Activated CD8-positive, alpha-beta T cell treated with anti-CD3 and anti-CD28 coated beads for 36 hours (primary cell): Measurements from ENCODE around the gene MCOLN2. TPM values are rescaled to one million over a fixed set of nuclear protein-coding genes. Genes with fewer than 3 reads are reported as not detected.

Source experiments
- ATAC-seq: fragments of 200-7000 bp; cut with Tn5 transposase; one replicate; pipeline ENCODE4 v1.10.0; 2021; ENCODE audit warnings: mild to moderate bottlenecking, moderate library complexity
- CTCF ChIA-PET: fragments of 350-600 bp; sonication (Branson Sonifier 250); formaldehyde crosslinking; loops from one replicate; lab custom pipeline; 2021; ENCODE audit warnings: antibody characterized with exemption; lab: Charles Lee
- POLR2A ChIA-PET: fragments of 350-600 bp; sonication (Branson Sonifier 250); formaldehyde crosslinking; loops from one replicate; lab custom pipeline; 2021; ENCODE audit warnings: antibody characterized with exemption; lab: Charles Lee
- DNase-seq: peaks from one replicate; pipeline ENCODE4 v3.0.0-alpha.2; 2020
- H3K27ac Mint-ChIP-seq: one replicate; pipeline ENCODE4 v1.8.0; 2021; ENCODE audit warnings: mild to moderate bottlenecking, mixed read lengths
- H3K27me3 Mint-ChIP-seq: one replicate; pipeline ENCODE4 v1.8.0; 2021; ENCODE audit warnings: mixed read lengths
- H3K36me3 Mint-ChIP-seq: one replicate; pipeline ENCODE4 v1.8.0; 2021; ENCODE audit warnings: low read depth, mixed read lengths
- H3K4me1 Mint-ChIP-seq: one replicate; pipeline ENCODE4 v1.8.0; 2021; ENCODE audit warnings: low read depth, mixed read lengths
- H3K4me3 Mint-ChIP-seq: one replicate; pipeline ENCODE4 v1.8.0; 2021; ENCODE audit warnings: mild to moderate bottlenecking, moderate library complexity, mixed read lengths
- H3K9me3 Mint-ChIP-seq: one replicate; pipeline ENCODE4 v1.8.0; 2021; ENCODE audit warnings: mixed read lengths
- CTCF ChIP-seq: fragments of 200-600 bp; IDR thresholded peaks from one replicate; pipeline ENCODE4 v1.8.0; 2022; ENCODE audit warnings: antibody characterized with exemption, mild to moderate bottlenecking
- intact Hi-C: fragments of 100-400 bp; cut with micrococcal nuclease; formaldehyde crosslinking; loops from one replicate; pipeline ENCODE4 v1.10.0; 2022
- total RNA-seq, 2 experiments: library from RNA; stranded (reverse); gene quantifications; one replicate each; pipeline ENCODE4 v1.2.3, GENCODE V29; 2021

The MCOLN2 gene
- total RNA-seq, 2 experiments from 2014 or later, result 15.7 to 17.8 TPM

GRCh38 chr1:84899969-84900368, 96.9 kb downstream of the MCOLN2 start:
- DNase-seq (no peak), ATAC-seq (no peak)
- H3K36me3 Mint-ChIP-seq, result no peaks in the 10 kb centered on the region
- no peak overlapping the region for H3K27ac Mint-ChIP-seq
- H3K4me1 Mint-ChIP-seq, result no peaks in the 10 kb centered on the region
- intact Hi-C loops, result no loop called here
- TF ChIP-seq CTCF, result no peak
- no peaks in the 10 kb centered on the region for H3K9me3 Mint-ChIP-seq
- ChIA-PET CTCF (interaction anchor here (0.8 kb wide), 1 partner anchor 45 kb away, joined by 3 read pairs; no protein-coding TSS in a partner anchor), POLR2A (no interaction called here)
- H3K27me3 Mint-ChIP-seq, result peaks cover 3% of the 10 kb centered on the region
- no peak overlapping the region for H3K4me3 Mint-ChIP-seq

- Mint-ChIP-seq H3K36me3 (no peaks in the 10 kb centered on the region), H3K4me1 (peaks cover 8% of the 10 kb centered on the region), H3K9me3 (no peaks in the 10 kb centered on the region), H3K27me3 (peaks cover 29% of the 10 kb centered on the region), H3K27ac (no peak overlapping the region), H3K4me3 (no peak overlapping the region)
- no peak for TF ChIP-seq CTCF
- no peak for DNase-seq
- intact Hi-C loops, result no loop called here
- POLR2A ChIA-PET, result no interaction called here
- CTCF ChIA-PET, result interaction anchor here (1.2 kb wide), 1 partner anchor 114 kb away, joined by 3 read pairs; no protein-coding TSS in a partner anchor
- no peak for ATAC-seq
Observed at GRCh38 chr1:84896279-84896678, 100.6 kb downstream of the MCOLN2 start.

GRCh38 chr1:84892705-84893618, 104.0 kb downstream of the MCOLN2 start, which contains the start of gene LPAR3:
TSS of gene LPAR3 (minus strand) at chr1:84893206. CDS start at chr1:84866120, 27,086 bp downstream.
- Mint-ChIP-seq H3K4me3 (peak within 1 kb of the TSS; percentile 64), H3K4me1 (peaks cover 13% of the 10 kb centered on the region), H3K36me3 (no peaks in the 10 kb centered on the region), H3K27me3 (peaks cover 30% of the 10 kb centered on the region), H3K9me3 (no peaks in the 10 kb centered on the region), H3K27ac (no peak within 1 kb of the TSS)
- no peak for TF ChIP-seq CTCF
- peak; percentile 36 for DNase-seq
- POLR2A ChIA-PET, result no interaction called here
- intact Hi-C loops, result no loop called here
- peak; percentile 82 for ATAC-seq
- CTCF ChIA-PET, result interaction anchor here (1.0 to 1.4 kb wide), 3 partner anchors 29 to 114 kb away, joined by 3 to 4 read pairs (median 3); no protein-coding TSS in a partner anchor

- Mint-ChIP-seq H3K9me3 (no peaks in the 10 kb centered on the region), H3K36me3 (no peaks in the 10 kb centered on the region), H3K27me3 (peaks cover 27% of the 10 kb centered on the region), H3K27ac (no peak overlapping the region), H3K4me3 (no peak overlapping the region), H3K4me1 (peaks cover 13% of the 10 kb centered on the region)
- CTCF ChIA-PET, result interaction anchor here (1.2 kb wide), 1 partner anchor 54 kb away, joined by 3 read pairs; no protein-coding TSS in a partner anchor
- ATAC-seq (no peak), DNase-seq (no peak)
- TF ChIP-seq CTCF, result no peak
- POLR2A ChIA-PET, result no interaction called here
- intact Hi-C loops, result no loop called here
Observed at GRCh38 chr1:84890566-84890965, 106.3 kb downstream of the MCOLN2 start.

GRCh38 chr1:84889437-84889836, 107.5 kb downstream of the MCOLN2 start:
- no peak overlapping the region for H3K4me3 Mint-ChIP-seq
- ChIA-PET POLR2A (no interaction called here), CTCF (interaction anchor here (1.1 to 1.2 kb wide), 2 partner anchors 55 to 107 kb away, joined by 3 to 4 read pairs; no protein-coding TSS in a partner anchor)
- peaks cover 13% of the 10 kb centered on the region for H3K4me1 Mint-ChIP-seq
- ATAC-seq (no peak), DNase-seq (no peak)
- no peaks in the 10 kb centered on the region for H3K36me3 Mint-ChIP-seq
- intact Hi-C loops, result no loop called here
- no peak overlapping the region for H3K27ac Mint-ChIP-seq
- H3K9me3 Mint-ChIP-seq, result no peaks in the 10 kb centered on the region
- TF ChIP-seq CTCF, result no peak
- peaks cover 23% of the 10 kb centered on the region for H3K27me3 Mint-ChIP-seq
